Measurements from ENCODE around the gene CREM.

GRCh38 chr10:35089611-35090161, 37.0 kb upstream of the CREM start:
- no peak for TF ChIP-seq SUZ12 (IDR thresholded peaks at IDR 0.05; ENCODE audit: low read length)
- no peak for TF ChIP-seq EZH2 (IDR thresholded peaks at IDR 0.05; ENCODE audit: low read depth, low read length, severe bottlenecking)
- TF ChIP-seq, protein P1, sequence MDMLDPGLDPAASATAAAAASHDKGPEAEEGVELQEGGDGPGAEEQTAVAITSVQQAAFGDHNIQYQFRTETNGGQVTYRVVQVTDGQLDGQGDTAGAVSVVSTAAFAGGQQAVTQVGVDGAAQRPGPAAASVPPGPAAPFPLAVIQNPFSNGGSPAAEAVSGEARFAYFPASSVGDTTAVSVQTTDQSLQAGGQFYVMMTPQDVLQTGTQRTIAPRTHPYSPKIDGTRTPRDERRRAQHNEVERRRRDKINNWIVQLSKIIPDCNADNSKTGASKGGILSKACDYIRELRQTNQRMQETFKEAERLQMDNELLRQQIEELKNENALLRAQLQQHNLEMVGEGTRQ (IDR thresholded peaks at IDR 0.05; ENCODE audit: low read length), result no peak
- TF ChIP-seq SIN3A (conservative IDR thresholded peaks at IDR 0.05 in 1 of 2, IDR thresholded peaks at IDR 0.05 in 1 of 2; ENCODE audit: low read depth in 1 of 2, low read length in 2 of 2), result 0 out of 4 replicates have a peak, but pooled peaks of 1 of the 2 experiments have one; percentile 16
